Astrocyte (in vitro differentiated cells and primary cell): ENCODE data around the gene C19orf85. TPM values are rescaled to one million over a fixed set of nuclear protein-coding genes. Genes with fewer than 3 reads are reported as not detected.

Experiments
- DNase-seq: peaks from one replicate; pipeline ENCODE4 v3.0.0-alpha.2; 2010; ENCODE audit warnings: low read depth
- FAIRE-seq: peaks from 2 replicates; lab custom pipeline; 2011; peaks lifted over from hg19 to GRCh38; lab: Jason Lieb, UNC
- H2AFZ ChIP-seq: 2 replicates; pipeline ENCODE4 v1.6.0; 2012; ENCODE audit warnings: low read depth, low read length, inconsistent platforms
- H3K27ac ChIP-seq: 2 replicates; pipeline ENCODE4 v1.5.1; 2011; ENCODE audit warnings: low read depth, low read length, inconsistent platforms
- H3K27me3 ChIP-seq: 2 replicates; pipeline ENCODE4 v1.6.0; 2011; ENCODE audit warnings: low read length, inconsistent platforms; ENCODE audit not compliant: insufficient read depth
- H3K36me3 ChIP-seq: 2 replicates; pipeline ENCODE4 v1.5.1; 2011; ENCODE audit warnings: low read length, inconsistent platforms; ENCODE audit not compliant: insufficient read depth
- H3K4me1 ChIP-seq: 2 replicates; pipeline ENCODE4 v1.5.1; 2011; ENCODE audit warnings: low read length, inconsistent platforms; ENCODE audit not compliant: insufficient read depth
- H3K4me2 ChIP-seq: 2 replicates; pipeline ENCODE4 v1.6.0; 2012; ENCODE audit warnings: low read length, inconsistent platforms
- H3K4me3 ChIP-seq: 2 replicates; pipeline ENCODE4 v1.5.1; 2011; ENCODE audit warnings: low read depth, mild to moderate bottlenecking, low read length, inconsistent platforms; ENCODE audit not compliant: insufficient read depth
- H3K79me2 ChIP-seq: 2 replicates; pipeline ENCODE4 v1.6.0; 2012; ENCODE audit warnings: mild to moderate bottlenecking, low read length, inconsistent platforms; ENCODE audit not compliant: insufficient read depth
- H3K9ac ChIP-seq: 2 replicates; pipeline ENCODE4 v1.6.0; 2012; ENCODE audit warnings: mild to moderate bottlenecking, low read length, inconsistent platforms
- H3K9me3 ChIP-seq: 2 replicates; pipeline ENCODE4 v1.5.1; 2012; ENCODE audit warnings: low read depth, mild to moderate bottlenecking, low read length, inconsistent platforms; ENCODE audit not compliant: insufficient read depth
- H4K20me1 ChIP-seq: 2 replicates; pipeline ENCODE4 v1.6.0; 2012; ENCODE audit warnings: low read length, inconsistent platforms; ENCODE audit not compliant: insufficient read depth
- H3K27ac Mint-ChIP-seq: one replicate; pipeline ENCODE4 v1.8.0; 2021; ENCODE audit warnings: mild to moderate bottlenecking, mixed read lengths; ENCODE audit not compliant: unreplicated experiment
- H3K27me3 Mint-ChIP-seq: one replicate; pipeline ENCODE4 v1.8.0; 2021; ENCODE audit warnings: low read depth, mixed read lengths; ENCODE audit not compliant: unreplicated experiment
- H3K36me3 Mint-ChIP-seq: one replicate; pipeline ENCODE4 v1.8.0; 2021; ENCODE audit warnings: low read depth, mixed read lengths; ENCODE audit not compliant: unreplicated experiment
- H3K4me1 Mint-ChIP-seq: one replicate; pipeline ENCODE4 v1.8.0; 2021; ENCODE audit warnings: low read depth, mixed read lengths; ENCODE audit not compliant: unreplicated experiment
- H3K4me3 Mint-ChIP-seq: one replicate; pipeline ENCODE4 v1.8.0; 2021; ENCODE audit warnings: mild to moderate bottlenecking, moderate library complexity, mixed read lengths; ENCODE audit not compliant: unreplicated experiment
- H3K9me3 Mint-ChIP-seq: one replicate; pipeline ENCODE4 v1.8.0; 2021; ENCODE audit warnings: mild to moderate bottlenecking, mixed read lengths; ENCODE audit not compliant: unreplicated experiment
- CTCF ChIP-seq: IDR thresholded peaks from 2 replicates; pipeline ENCODE4 v1.5.1; 2011; ENCODE audit warnings: low read depth, mild to moderate bottlenecking, inconsistent platforms, low read length, moderate library complexity; ENCODE audit not compliant: insufficient read depth
- EZH2 ChIP-seq: IDR thresholded peaks from 2 replicates; pipeline ENCODE4 v1.6.1; 2012; ENCODE audit warnings: mild to moderate bottlenecking, low read length, inconsistent platforms; ENCODE audit not compliant: insufficient read depth
- total RNA-seq: library from RNA; stranded (reverse); gene quantifications from 2 replicates; pipeline ENCODE4 v1.2.1, GENCODE V29; 2021

Gene C19orf85
- total RNA-seq, 1 donor from 2014 or later: not detected

- H3K4me3 Mint-ChIP-seq: no peak overlapping the region
- Histone ChIP-seq H4K20me1 (no peaks in the 10 kb centered on the region), H2AFZ (no peak overlapping the region), H3K27me3 (peaks cover 52% of the 10 kb centered on the region), H3K4me1 (no peaks in the 10 kb centered on the region), H3K36me3 (no peaks in the 10 kb centered on the region), H3K79me2 (no peaks in the 10 kb centered on the region), H3K4me3 (no peak overlapping the region), H3K4me2 (no peak overlapping the region), H3K9me3 (peaks cover 4% of the 10 kb centered on the region), H3K27ac (no peak overlapping the region), H3K9ac (no peak overlapping the region)
- no peak for DNase-seq
- no peak overlapping the region for H3K27ac Mint-ChIP-seq
- TF ChIP-seq CTCF (no peak), EZH2 (peak; percentile 23)
- no peaks in the 10 kb centered on the region for H3K4me1 Mint-ChIP-seq
- H3K9me3 Mint-ChIP-seq: peaks cover 10% of the 10 kb centered on the region
- H3K36me3 Mint-ChIP-seq: no peaks in the 10 kb centered on the region
- peaks cover 62% of the 10 kb centered on the region for H3K27me3 Mint-ChIP-seq
- no peak for FAIRE-seq
Observed at GRCh38 chr19:55443824-55444480, 20.6 kb downstream of the C19orf85 start.

DNA sequence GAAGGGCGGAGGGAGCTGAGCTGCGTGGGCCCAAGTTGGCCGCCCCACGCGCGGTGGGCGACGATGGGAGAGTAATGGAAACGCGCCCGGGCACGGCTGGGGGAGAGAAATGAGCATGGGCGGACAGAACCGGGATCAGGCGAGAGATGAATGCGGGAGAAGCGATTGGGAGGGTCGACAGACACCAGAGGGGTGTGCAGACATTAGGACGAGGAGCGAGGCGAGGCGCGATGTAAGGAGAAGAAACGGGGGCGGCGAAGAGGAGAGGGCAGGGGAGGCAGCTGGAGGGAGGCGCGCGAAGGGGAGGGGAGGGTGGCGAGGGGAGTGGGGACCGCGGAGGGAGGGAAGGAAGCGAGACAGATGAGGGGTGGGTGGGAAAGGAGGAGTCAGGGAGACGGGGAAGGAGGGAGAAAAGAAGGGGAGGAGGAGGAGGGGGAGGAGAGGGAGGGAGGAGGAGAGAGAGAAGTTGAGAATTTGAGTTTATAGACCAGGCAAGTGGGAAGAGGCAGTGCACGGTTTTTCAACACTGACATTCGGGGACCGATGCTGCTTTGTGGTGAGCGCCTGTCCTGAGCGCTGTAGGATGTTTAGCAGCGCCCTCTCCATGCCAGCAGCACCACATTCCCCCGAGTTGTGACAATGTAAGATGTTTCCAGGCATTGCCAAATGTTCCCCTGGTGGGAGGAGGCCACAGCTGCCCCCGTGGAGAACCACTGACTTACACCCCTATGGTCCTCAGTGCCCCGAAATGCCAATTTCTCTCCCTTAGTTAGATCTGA is 21.3 kb downstream of the C19orf85 start, which contains the start of gene SHISA7:
SHISA7 (minus strand) TSS at position 256 of the 779 bp plus-strand sequence. CDS start 437 bp downstream, outside the sequence.
- Histone ChIP-seq H3K79me2 (no peaks in the 10 kb centered on the region), H3K4me2 (no peak within 1 kb of the TSS), H4K20me1 (no peaks in the 10 kb centered on the region), H3K9me3 (peaks cover 4% of the 10 kb centered on the region), H3K27ac (no peak within 1 kb of the TSS), H3K36me3 (no peaks in the 10 kb centered on the region), H3K9ac (no peak within 1 kb of the TSS), H2AFZ (no peak within 1 kb of the TSS), H3K4me1 (no peaks in the 10 kb centered on the region), H3K4me3 (no peak within 1 kb of the TSS), H3K27me3 (peaks cover 57% of the 10 kb centered on the region)
- FAIRE-seq: no peak
- H3K4me1 Mint-ChIP-seq: no peaks in the 10 kb centered on the region
- H3K27me3 Mint-ChIP-seq: peaks cover 69% of the 10 kb centered on the region
- H3K36me3 Mint-ChIP-seq: no peaks in the 10 kb centered on the region
- TF ChIP-seq CTCF (no peak), EZH2 (peak; percentile 71)
- no peak for DNase-seq
- H3K4me3 Mint-ChIP-seq: no peak within 1 kb of the TSS
- peaks cover 10% of the 10 kb centered on the region for H3K9me3 Mint-ChIP-seq
- H3K27ac Mint-ChIP-seq: no peak within 1 kb of the TSS
